GM21381 (cell line): ENCODE results near the gene TIMM21.

Experiments
- ATAC-seq: cut with Tn5 transposase; IDR thresholded peaks from one replicate; pipeline ENCODE4 v1.9.1; 2021; ENCODE audit warnings: mild to moderate bottlenecking, moderate library complexity; ENCODE audit not compliant: unreplicated experiment

TIMM21 gene

GRCh38 chr18:74147779-74148542 is at the start of gene TIMM21, which contains the start of gene FBXO15:
TIMM21 (plus strand) TSS chr18:74148523; CDS start chr18:74148809, 286 bp downstream.
FBXO15 (minus strand) TSS chr18:74147834; CDS start chr18:74147785, 49 bp downstream.
- ATAC-seq, result peak; percentile 87

DNA sequence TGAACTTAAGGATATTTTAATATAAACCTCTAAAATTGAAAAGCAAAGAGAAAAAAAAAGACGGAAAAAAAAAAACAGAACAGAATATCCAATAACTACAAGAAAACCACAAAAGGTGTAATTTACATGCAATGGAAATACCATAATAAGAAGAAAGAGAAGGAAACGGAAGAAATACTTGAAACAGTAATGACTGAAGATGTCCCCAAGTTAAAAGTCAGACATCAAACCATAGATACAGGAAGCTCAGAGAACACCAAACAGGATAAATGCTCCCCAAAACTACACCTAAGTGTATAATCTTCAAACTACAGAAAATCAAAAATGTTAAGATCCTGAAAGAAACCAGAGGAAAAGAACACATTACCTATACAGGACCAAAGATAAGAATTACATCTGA is 39.9 kb upstream of the TIMM21 start:
- ATAC-seq, result no peak

DNA sequence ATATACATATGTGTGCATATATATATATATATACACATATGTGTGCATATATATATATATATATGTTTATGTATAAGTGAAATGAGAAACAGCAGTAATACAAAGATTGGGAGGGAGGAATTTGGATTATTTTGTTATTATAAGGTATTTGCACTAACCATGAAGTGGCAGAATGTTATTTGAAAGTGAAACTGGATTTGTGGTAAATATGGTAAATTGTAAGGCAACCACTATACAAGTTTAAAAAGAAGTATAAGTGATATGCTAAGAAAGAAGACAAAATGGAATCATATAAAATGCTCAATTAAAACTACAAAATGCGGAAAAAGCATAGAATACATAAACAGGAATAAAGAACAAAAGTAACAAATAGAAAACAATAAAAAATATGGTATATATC is 38.2 kb upstream of the TIMM21 start:
- no peak for ATAC-seq

DNA sequence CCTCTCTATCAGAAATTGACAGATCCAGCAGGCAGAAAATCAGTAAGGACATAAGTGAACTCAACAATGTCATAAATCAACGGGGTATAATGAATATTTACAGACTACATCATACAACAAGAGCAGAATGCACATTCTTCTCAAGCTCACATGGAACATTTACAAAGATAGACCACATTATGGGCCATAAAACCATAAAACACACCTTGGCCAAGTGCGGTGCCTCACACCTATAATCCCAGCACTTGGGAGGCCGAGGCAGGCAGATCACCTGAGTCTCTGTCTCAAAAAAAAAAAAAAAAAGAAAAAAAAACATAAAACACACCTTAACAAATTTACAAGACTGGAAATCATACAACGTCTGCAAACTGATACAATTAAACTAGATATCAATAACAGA is 37.3 kb upstream of the TIMM21 start:
- ATAC-seq, result no peak

GRCh38 chr18:74113711-74114110 is 34.6 kb upstream of the TIMM21 start:
- ATAC-seq, result no peak

- ATAC-seq, result no peak
These were observed 34.2 kb upstream of the TIMM21 start for GRCh38 chr18:74114116-74114515.

- no peak for ATAC-seq
These were observed 33.3 kb upstream of the TIMM21 start for GRCh38 chr18:74115046-74115445.

DNA sequence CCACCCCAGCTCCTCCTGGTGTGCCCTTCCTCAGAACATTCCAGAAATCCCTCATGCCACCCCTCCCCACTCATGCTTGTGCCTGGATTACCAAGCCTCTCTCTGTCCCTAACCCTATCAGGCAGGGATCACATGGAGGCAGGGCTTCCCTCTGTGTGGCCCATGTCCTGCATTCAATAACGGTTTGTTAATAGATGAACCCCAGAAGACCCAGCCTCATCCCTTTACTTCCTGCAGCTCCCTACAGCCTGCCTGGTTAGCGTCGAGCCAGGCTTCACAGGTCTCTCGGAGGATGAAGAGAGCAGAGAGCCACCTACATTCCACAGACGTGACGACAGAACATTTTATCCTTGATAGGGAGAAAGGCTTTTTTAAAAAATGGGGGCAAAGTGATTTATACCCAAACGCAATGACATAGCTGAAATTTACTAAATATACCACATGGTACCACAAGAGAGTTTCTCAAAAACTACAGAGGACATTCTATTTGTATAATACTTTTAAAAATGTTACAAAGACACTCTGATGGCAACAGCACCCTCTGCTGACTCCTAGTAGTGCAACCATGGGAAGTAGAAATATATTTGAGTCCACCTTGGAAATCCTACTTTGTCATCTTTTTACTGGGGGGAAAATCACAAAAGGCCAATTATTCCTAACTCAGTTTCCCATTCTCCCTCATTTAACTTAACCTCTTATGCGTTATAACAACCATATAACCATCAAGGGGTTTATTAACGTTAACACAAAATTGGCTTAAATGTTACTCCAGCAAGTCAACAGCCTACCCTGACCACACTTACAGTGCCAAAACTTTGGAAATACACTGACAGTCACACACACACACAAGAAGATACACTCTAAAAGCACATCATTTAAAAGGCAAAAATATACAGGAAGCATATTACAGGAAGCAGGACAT is 31.4 kb upstream of the TIMM21 start:
- ATAC-seq, result no peak

DNA sequence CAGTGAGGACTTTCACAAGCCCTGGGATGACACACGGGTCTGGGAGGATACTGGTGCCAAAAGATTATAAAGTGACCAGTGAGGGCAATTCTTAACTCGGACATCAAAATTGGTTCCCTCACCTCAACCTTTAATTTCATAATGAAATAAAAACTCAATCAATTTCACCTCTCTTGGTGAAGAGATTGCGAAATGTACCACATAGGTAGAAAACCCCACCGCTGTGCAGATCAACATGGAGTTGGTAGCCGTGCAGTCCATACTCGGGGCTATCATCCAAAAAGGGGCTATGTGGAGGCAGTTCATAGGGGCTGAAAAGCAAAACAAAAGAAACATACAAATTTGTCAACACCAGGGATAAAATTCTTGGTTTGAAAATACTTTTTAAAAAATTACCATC is 25.1 kb upstream of the TIMM21 start:
- no peak for ATAC-seq

- no peak for ATAC-seq
These were observed 23.7 kb upstream of the TIMM21 start for GRCh38 chr18:74124642-74125041.

GRCh38 chr18:74126684-74127655 is 21.4 kb upstream of the TIMM21 start:
- ATAC-seq, result no peak

- ATAC-seq, result no peak
These were observed 20.2 kb upstream of the TIMM21 start for GRCh38 chr18:74128159-74128558.

DNA sequence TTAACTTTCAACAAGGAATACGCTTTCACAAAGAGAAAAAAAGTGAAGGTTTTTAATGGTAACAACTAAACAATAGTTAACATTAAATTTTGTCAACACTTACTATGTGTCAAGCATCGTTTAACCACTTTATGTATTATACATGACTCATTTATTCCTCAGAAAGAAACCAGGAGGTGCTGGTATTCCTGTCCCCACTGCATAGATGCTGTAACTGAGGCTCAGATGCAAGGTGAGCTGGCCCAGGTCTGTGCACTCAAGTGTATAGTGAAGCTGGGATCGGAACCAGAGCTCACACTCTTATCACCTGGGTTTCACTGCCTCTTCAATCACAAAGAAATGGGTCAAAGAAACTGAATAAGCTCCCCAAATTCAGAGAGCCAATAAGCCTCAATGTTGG is 17.2 kb upstream of the TIMM21 start:
- ATAC-seq, result no peak

DNA sequence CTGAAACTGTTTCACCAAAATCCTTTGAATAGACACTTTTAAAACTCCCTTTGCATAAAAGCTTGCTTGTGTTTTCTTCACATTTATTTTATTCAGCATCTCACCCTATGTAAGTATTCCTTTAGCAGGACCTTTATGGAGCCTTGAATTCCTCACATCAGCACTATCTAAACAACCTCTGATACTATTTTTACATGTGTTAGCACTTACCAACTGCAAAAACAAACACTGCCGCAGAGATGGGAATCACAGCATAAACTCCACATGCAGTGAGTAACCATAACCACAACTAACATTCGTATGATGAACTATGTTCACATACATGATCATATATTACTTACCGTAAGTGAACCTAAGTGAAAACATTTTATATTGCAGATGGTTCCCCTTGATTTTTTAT is 16.1 kb upstream of the TIMM21 start:
- ATAC-seq, result no peak

DNA sequence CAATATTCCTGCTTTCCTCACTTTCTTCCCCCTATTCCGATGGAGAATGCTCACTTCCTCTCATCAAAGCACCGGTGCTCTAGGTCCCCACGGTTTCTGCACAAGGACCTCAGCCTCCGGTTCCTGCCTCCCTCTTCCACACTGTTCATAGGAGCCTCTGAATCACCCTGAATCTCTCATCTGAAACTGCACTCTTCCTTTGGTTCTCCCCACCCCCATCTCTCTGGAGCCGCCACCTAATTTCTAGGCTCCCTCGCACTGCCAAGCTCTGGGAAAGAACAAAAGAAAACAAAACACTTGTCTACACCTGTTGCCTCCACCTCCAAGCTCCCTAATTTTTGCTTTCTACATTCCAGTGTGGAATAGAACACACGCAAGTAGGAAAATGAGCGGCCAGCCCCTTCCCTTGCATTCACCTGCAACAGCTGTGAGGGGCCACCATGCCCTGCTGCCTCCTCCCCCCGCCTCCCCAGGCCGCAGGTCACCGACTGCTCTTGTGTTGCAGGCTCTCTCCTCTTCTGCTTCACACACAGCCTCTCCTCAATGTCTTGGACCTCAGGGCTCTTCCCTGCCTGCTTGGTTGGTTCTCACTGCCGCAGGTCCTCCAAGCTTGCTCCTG is 10.3 kb upstream of the TIMM21 start:
- ATAC-seq, result no peak

GRCh38 chr18:74139411-74139810 is 8.9 kb upstream of the TIMM21 start:
- no peak for ATAC-seq

DNA sequence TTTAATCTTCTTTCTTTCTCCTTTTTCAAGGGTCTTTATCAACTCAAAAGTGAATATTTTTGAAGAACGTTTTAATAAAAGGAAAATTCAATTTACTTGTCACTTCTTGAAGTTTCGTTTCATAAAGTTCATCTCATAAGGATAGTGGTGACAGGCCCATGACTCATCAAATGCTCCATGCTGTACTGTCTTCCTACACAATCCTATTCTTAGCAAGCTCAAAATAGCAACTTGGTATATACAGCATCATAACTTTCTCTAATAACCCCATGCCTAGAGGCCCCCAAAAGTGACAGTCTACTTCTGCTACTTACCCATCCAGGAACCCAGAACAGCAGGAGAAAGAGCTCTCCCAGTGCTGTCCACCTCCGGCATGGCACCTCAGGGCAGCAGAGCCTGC is 8.4 kb upstream of the TIMM21 start:
- no peak for ATAC-seq

GRCh38 chr18:74140582-74140981 is 7.7 kb upstream of the TIMM21 start:
- ATAC-seq, result no peak

DNA sequence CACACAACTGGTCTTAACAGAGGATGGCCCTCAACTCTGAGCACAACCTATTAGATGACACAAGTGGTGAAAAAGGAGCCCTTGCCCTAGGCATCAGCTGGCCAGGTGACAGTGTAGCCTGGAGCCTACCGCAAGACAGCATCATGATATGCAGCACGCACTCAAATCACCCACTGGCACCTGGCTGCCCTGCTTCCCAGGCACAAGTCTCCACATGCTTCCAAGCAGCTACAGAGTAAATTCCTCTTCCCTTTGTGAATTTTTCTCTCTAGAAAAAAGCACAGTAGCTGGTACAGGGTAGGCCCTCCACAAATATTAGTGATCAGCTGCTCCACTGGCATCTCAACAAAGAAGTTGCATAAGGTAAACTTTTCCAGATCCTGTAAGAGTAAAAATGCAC is 6.7 kb upstream of the TIMM21 start:
- no peak for ATAC-seq

DNA sequence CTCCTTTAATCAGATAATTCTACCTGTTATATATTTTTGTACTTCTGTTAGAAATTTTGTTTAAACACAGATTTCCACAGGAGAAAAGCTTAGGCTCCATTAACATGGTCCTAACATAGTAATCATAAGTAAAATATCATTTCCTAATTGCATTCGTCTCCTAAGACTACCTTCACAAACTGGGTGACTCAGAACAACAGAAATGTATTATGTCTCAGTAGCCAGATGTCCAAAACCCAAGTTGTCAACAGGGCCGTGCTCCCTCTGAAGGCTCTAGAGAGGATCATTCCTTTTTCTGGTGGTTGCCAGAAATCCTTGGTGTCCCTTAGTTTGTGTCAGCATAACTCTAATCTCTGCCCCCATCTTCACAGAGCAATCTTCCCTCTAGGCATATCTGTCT is 6.1 kb upstream of the TIMM21 start:
- no peak for ATAC-seq
